Activated T-helper 2 cell treated with anti-CD3 and anti-CD28 coated beads, Interferon-gamma antibody, Interleukin-2, Interleukin-4, amounts not matched to agents 10 μg/mL and 5 μg/mL and 100 μg/mL, durations not matched to agents 14 hours and 24 hours and 36 hours (primary cell): ENCODE results near the gene IGSF23. TPM values are rescaled to one million over a fixed set of nuclear protein-coding genes. Genes with fewer than 3 reads are reported as not detected.
"Not testable (repeated sequence)": the region's sequence is repeated elsewhere in the genome, so short reads cannot be mapped to it uniquely, and the experiment has no call there.

Experiments used
- DNase-seq: peaks from one replicate; pipeline ENCODE4 v3.0.0; 2021; ENCODE audit warnings: low spot score
- H3K27ac Mint-ChIP-seq: one replicate; pipeline ENCODE4 v1.8.0; 2021; ENCODE audit warnings: mixed read lengths
- H3K27me3 Mint-ChIP-seq: one replicate; pipeline ENCODE4 v1.8.0; 2021; ENCODE audit warnings: low read depth, mixed read lengths
- H3K36me3 Mint-ChIP-seq: one replicate; pipeline ENCODE4 v1.8.0; 2021; ENCODE audit warnings: low read depth, mixed read lengths
- H3K4me1 Mint-ChIP-seq: one replicate; pipeline ENCODE4 v1.8.0; 2021; ENCODE audit warnings: low read depth, mixed read lengths
- H3K4me3 Mint-ChIP-seq: one replicate; pipeline ENCODE4 v1.8.0; 2021; ENCODE audit warnings: low read depth, mild to moderate bottlenecking, moderate library complexity, mixed read lengths
- H3K9me3 Mint-ChIP-seq: one replicate; pipeline ENCODE4 v1.8.0; 2021; ENCODE audit warnings: mixed read lengths
- intact Hi-C: fragments of 100-400 bp; cut with micrococcal nuclease; formaldehyde crosslinking; loops from one replicate; pipeline ENCODE4 v1.15.1; 2023
- total RNA-seq: library from RNA; stranded (reverse); gene quantifications from 2 replicates; pipeline ENCODE4 v1.2.3, GENCODE V29; 2022

Gene IGSF23
- total RNA-seq, 1 donor from 2014 or later: not detected

DNA sequence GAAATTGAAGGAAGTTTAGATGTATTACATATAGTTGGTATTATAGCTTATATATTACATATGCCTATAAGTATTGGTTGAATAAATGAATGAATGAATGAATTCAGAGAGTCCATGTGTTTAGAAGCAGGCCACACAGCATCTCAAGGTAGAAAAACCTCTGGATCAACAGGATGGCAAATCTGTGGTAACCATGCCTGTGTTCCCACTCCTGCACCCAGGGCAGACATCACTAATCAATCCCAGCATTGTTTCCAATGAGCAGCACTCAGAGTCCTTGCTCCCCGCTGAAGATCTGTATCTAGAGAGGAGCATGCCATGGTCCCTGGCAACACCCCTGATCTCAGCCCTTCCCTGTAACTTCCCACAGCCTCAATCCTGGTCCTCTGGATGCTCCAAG is 58.9 kb downstream of the IGSF23 start:
- intact Hi-C loops: no loop called here
- no peaks in the 10 kb centered on the region for H3K36me3 Mint-ChIP-seq

DNA sequence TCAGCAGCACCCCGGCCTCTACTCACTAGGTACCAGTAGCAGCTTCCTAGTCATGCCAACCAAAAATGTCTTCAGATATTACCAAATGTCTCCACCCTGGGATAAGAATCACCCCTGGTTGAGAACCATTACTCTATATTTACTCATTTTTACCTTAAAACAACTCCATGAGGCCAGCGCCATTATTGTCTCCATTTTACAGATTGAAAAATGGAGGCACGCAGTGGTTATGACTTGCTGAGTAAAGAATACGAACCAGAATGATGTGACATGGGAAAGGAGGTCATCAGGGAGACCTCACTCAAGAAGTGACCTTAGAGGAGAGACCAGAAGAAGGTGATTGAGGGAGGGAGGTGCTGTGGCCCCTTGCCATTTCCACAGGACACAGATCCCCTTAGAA is 60.1 kb downstream of the IGSF23 start:
- intact Hi-C loops: no loop called here
- no peak for DNase-seq
- H3K27ac Mint-ChIP-seq: no peak overlapping the region
- H3K4me1 Mint-ChIP-seq: no peaks in the 10 kb centered on the region
- H3K9me3 Mint-ChIP-seq: no peaks in the 10 kb centered on the region
- H3K27me3 Mint-ChIP-seq: no peaks in the 10 kb centered on the region
- H3K36me3 Mint-ChIP-seq: no peaks in the 10 kb centered on the region
- H3K4me3 Mint-ChIP-seq: no peak overlapping the region

More for the DNA sequence above, 58.9 kb downstream of the IGSF23 start:
- H3K27ac Mint-ChIP-seq: no peak overlapping the region
- H3K27me3 Mint-ChIP-seq: no peaks in the 10 kb centered on the region
- no peak overlapping the region for H3K4me3 Mint-ChIP-seq
- no peak for DNase-seq
- H3K9me3 Mint-ChIP-seq: no peaks in the 10 kb centered on the region
- H3K4me1 Mint-ChIP-seq: no peaks in the 10 kb centered on the region

GRCh38 chr19:44675521-44675920 is 62.2 kb downstream of the IGSF23 start:
- intact Hi-C loops: no loop called here
- H3K4me1 Mint-ChIP-seq: no peaks in the 10 kb centered on the region
- no peaks in the 10 kb centered on the region for H3K27me3 Mint-ChIP-seq
- H3K4me3 Mint-ChIP-seq: no peak overlapping the region
- H3K36me3 Mint-ChIP-seq: no peaks in the 10 kb centered on the region
- H3K9me3 Mint-ChIP-seq: no peaks in the 10 kb centered on the region
- no peak for DNase-seq
- no peak overlapping the region for H3K27ac Mint-ChIP-seq

DNA sequence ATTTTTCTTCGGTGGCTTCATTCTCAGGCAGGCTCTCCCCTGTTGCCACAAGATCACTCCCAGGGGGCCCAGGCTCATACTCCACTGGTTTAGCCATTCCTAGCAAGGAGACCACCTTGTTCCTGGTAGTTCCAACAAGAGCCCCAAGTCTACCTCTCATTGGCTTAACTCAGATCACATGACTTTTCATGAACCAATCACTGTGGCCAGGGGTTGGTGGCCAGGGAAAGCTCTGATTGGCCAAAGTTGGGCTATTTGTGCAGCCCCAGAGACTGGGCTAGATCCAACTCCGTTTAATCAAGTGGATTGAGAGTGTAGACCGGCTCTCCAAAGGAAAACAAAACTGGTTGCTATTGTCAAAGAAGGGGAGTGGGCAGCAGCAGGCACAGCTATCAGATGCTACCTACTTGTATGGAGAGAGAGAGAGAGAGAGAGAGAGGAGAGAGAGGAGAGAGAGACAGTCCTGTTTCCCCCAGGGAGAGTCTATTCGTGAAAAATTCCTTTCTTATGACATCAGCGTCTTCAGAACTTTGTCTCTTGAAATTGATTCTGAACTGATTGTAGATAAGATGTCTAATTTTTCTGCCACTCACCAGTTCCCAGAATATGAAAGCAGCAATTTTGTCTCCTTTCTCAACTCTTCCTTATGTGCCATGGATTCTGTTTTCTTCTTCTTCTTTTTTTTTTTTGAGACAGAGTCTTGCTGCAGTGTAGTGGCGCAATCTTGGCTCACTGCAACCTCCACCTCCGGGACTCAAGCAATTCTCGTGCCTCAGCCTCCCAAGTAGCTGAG is 63.9 kb downstream of the IGSF23 start:
- DNase-seq: no peak
- no peaks in the 10 kb centered on the region for H3K4me1 Mint-ChIP-seq
- intact Hi-C loops: no loop called here
- H3K36me3 Mint-ChIP-seq: no peaks in the 10 kb centered on the region
- H3K4me3 Mint-ChIP-seq: no peak overlapping the region
- H3K27ac Mint-ChIP-seq: no peak overlapping the region
- no peaks in the 10 kb centered on the region for H3K9me3 Mint-ChIP-seq
- no peaks in the 10 kb centered on the region for H3K27me3 Mint-ChIP-seq

DNA sequence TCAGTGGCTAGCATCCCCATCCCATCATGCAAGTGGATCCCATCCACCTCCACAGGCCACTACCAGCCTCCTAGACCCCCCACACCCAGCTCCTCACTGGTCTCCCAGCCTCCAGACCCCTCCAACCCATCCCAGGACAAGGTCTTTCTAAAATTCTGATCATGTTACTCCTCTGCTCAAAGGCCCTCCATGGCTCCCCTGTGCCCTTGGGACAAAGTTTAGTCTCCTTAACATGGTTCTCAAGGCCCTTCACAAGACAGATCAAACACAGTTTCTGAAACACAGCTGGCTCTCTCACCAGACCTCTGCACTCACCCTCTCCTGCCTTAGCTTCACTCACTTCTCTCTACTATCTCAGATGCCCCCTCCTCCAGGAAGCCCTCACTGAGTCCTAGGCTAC is 67.2 kb downstream of the IGSF23 start:
- H3K4me3 Mint-ChIP-seq: no peak overlapping the region

GRCh38 chr19:44681992-44682790 is 68.8 kb downstream of the IGSF23 start:
- Mint-ChIP-seq H3K27ac (no peak overlapping the region), H3K4me3 (no peak overlapping the region), H3K27me3 (no peaks in the 10 kb centered on the region), H3K9me3 (no peaks in the 10 kb centered on the region), H3K36me3 (no peaks in the 10 kb centered on the region), H3K4me1 (peaks cover 7% of the 10 kb centered on the region)
- intact Hi-C loops: no loop called here
- DNase-seq: no peak

More for the DNA sequence above, 67.2 kb downstream of the IGSF23 start:
- no peaks in the 10 kb centered on the region for H3K9me3 Mint-ChIP-seq
- DNase-seq: no peak
- H3K36me3 Mint-ChIP-seq: no peaks in the 10 kb centered on the region
- peaks cover 7% of the 10 kb centered on the region for H3K4me1 Mint-ChIP-seq
- no peak overlapping the region for H3K27ac Mint-ChIP-seq
- intact Hi-C loops: no loop called here
- H3K27me3 Mint-ChIP-seq: no peaks in the 10 kb centered on the region

GRCh38 chr19:44682807-44683206 is 69.4 kb downstream of the IGSF23 start:
- Mint-ChIP-seq H3K4me3 (no peak overlapping the region), H3K4me1 (peaks cover 7% of the 10 kb centered on the region), H3K36me3 (no peaks in the 10 kb centered on the region), H3K9me3 (no peaks in the 10 kb centered on the region), H3K27ac (no peak overlapping the region), H3K27me3 (peaks cover 2% of the 10 kb centered on the region)
- no peak for DNase-seq
- intact Hi-C loops: no loop called here

DNA sequence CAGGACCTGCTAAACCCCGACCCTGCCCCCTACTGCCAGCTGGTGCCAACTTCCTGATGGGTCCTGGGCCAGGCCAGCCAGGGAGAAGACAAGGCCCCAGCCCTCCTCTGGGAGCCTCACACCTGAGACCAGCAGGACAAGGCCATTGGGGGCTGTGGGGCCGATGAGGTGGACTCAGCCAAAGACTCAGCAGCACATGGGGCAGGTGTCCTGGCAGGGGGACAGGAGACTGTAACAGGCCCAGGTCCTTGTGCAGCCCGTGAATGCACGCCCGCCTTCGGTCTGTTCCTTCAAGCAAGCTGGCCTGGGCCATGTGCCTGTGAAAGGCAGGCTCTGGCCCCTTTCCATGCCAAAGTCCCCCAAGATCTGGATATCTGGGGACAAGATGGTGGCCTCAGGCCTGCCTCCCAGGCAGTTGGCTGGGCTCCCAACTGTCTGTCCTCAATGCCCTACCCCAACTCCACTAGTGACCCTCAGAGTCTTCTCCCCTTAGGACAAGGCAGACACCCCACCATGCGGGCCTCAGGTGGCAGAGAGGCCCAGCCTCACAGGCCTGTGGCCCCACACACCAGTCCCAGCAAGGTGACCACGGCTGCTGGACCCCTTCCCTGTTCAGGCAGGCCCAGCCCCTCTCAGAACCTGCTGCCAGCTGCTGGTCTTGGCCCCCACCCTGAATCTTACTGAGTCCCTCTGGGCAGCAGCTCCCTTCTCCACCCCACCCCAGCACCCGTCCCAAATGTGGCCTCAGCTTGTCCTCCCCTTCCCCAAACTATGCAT is 70.3 kb downstream of the IGSF23 start:
- peaks cover 7% of the 10 kb centered on the region for H3K4me1 Mint-ChIP-seq
- intact Hi-C loops: no loop called here
- H3K27ac Mint-ChIP-seq: no peak overlapping the region
- peaks cover 3% of the 10 kb centered on the region for H3K27me3 Mint-ChIP-seq
- H3K9me3 Mint-ChIP-seq: no peaks in the 10 kb centered on the region
- no peak overlapping the region for H3K4me3 Mint-ChIP-seq
- no peaks in the 10 kb centered on the region for H3K36me3 Mint-ChIP-seq
- no peak for DNase-seq

- intact Hi-C loops, H3K4me3 Mint-ChIP-seq, H3K36me3 Mint-ChIP-seq, H3K27me3 Mint-ChIP-seq, H3K9me3 Mint-ChIP-seq, H3K27ac Mint-ChIP-seq, DNase-seq: not testable (repeated sequence)
- H3K4me1 Mint-ChIP-seq: peaks cover 11% of the 10 kb centered on the region
These were observed 71.0 kb downstream of the IGSF23 start for GRCh38 chr19:44684396-44684795.

DNA sequence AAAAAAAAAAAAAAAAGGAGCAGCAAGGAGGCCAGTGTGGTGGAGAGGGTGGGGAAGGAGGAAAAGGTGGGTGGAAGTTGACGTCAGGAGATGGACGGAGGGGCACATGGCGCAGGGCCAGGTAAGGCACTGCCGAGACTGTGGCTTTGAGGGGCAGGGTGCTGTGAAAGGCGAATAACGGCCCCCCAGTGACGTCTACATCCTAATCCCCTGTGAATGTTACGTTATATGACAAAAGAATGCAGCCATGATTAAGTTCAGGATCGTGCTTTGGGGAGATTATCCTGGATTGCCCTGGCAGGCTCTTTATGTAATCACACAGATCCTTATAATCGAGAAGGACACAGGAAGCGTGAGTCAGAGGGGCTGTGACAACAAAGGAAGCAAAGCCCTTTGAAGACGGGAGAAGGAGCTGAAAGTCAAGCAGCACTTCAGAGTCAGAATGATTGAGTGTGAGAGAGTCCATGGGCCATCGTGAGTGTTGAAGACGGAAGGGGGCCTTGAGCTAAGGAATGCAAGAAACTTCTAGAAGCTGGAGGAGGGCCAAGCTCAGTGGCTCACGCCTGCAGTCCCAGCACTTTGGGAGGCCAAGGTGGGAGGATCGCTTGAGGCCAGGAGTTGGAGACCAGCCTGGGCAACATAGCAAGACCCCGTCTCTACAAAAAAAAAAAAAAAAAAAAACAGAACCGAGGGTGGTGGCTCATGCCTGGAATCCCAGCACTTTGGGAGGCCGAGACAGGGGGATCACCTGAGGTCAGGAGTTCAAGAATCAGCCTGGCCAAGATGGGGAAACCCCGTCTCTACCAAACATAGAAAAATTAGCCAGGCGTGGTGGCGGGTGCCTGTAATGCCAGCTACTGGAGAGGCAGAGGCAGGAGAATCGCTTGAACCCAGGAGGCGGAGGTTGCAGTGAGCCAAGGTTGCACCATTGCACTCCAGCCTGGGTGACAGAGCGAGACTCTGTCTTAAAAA is 71.8 kb downstream of the IGSF23 start:
- peaks cover 3% of the 10 kb centered on the region for H3K27me3 Mint-ChIP-seq
- intact Hi-C loops: no loop called here
- no peak overlapping the region for H3K4me3 Mint-ChIP-seq
- no peak overlapping the region for H3K27ac Mint-ChIP-seq
- peaks cover 18% of the 10 kb centered on the region for H3K4me1 Mint-ChIP-seq
- DNase-seq: no peak
- H3K36me3 Mint-ChIP-seq: no peaks in the 10 kb centered on the region
- no peaks in the 10 kb centered on the region for H3K9me3 Mint-ChIP-seq

- Mint-ChIP-seq H3K4me3 (no peak overlapping the region), H3K9me3 (no peaks in the 10 kb centered on the region), H3K27me3 (peaks cover 3% of the 10 kb centered on the region), H3K36me3 (no peaks in the 10 kb centered on the region), H3K4me1 (peaks cover 18% of the 10 kb centered on the region), H3K27ac (no peak overlapping the region)
- no peak for DNase-seq
- intact Hi-C loops: no loop called here
These were observed 72.5 kb downstream of the IGSF23 start for GRCh38 chr19:44685877-44686276.
